Caco-2 (cell line): ENCODE data around the gene APOA5. TPM values are rescaled to one million over a fixed set of nuclear protein-coding genes. Genes with fewer than 3 reads are reported as not detected.

Experiments
- BruUV-seq: library from RNA; stranded (reverse); fragments of 400-500 nt; replicated peaks from 2 replicates; lab custom pipeline; 2021; lab: Mats Ljungman, UMichigan
- CTCF ChIA-PET: fragments of 300-600 bp; sonication (Branson Sonifier 250); formaldehyde crosslinking; loops from one replicate; lab custom pipeline; 2022; ENCODE audit warnings: antibody characterized with exemption; lab: Charles Lee
- POLR2A ChIA-PET: fragments of 300-600 bp; sonication (Branson Sonifier 250); formaldehyde crosslinking; loops from one replicate; lab custom pipeline; 2022; ENCODE audit warnings: antibody characterized with exemption; lab: Charles Lee
- DNase-seq, 2 experiments: peaks; one replicate each; pipeline versions ENCODE4 v3.0.0 to v3.0.0-alpha.2; 2020 to 2022
- H3K27me3 ChIP-seq: replicated peaks from 2 replicates; pipeline ENCODE4 v1.6.0; 2011; ENCODE audit warnings: low read length; ENCODE audit not compliant: control insufficient read depth, insufficient read depth
- H3K36me3 ChIP-seq: 2 replicates; pipeline ENCODE4 v1.5.1; 2011; ENCODE audit warnings: low read length; ENCODE audit not compliant: control insufficient read depth, insufficient read depth
- H3K4me1 ChIP-seq: fragments of 250-450 bp; sonication (Bioruptor Pico); 2 replicates; pipeline ENCODE4 v1.5.1; 2020; ENCODE audit warnings: mild to moderate bottlenecking
- H3K4me3 ChIP-seq: 2 replicates; pipeline ENCODE4 v1.5.1; 2011; ENCODE audit warnings: low read depth, mild to moderate bottlenecking, control low read depth, low read length
- H3K9me3 ChIP-seq: fragments of 250-450 bp; sonication (Bioruptor Pico); 2 replicates; pipeline ENCODE4 v1.5.1; 2020; ENCODE audit warnings: mild to moderate bottlenecking, moderate library complexity
- H3K27ac Mint-ChIP-seq: one replicate; pipeline ENCODE4 v1.8.0; 2022; ENCODE audit warnings: mixed read lengths; ENCODE audit not compliant: unreplicated experiment
- H3K27me3 Mint-ChIP-seq: one replicate; pipeline ENCODE4 v1.8.0; 2022; ENCODE audit warnings: mixed read lengths; ENCODE audit not compliant: insufficient read depth, unreplicated experiment
- H3K36me3 Mint-ChIP-seq: one replicate; pipeline ENCODE4 v1.8.0; 2022; ENCODE audit warnings: mild to moderate bottlenecking, mixed read lengths; ENCODE audit not compliant: insufficient read depth, unreplicated experiment
- H3K4me1 Mint-ChIP-seq: one replicate; pipeline ENCODE4 v1.8.0; 2022; ENCODE audit warnings: low read depth, mixed read lengths; ENCODE audit not compliant: unreplicated experiment
- H3K4me3 Mint-ChIP-seq: one replicate; pipeline ENCODE4 v1.8.0; 2022; ENCODE audit warnings: mild to moderate bottlenecking, moderate library complexity, mixed read lengths; ENCODE audit not compliant: unreplicated experiment
- H3K9me3 Mint-ChIP-seq: one replicate; pipeline ENCODE4 v1.8.0; 2022; ENCODE audit warnings: mixed read lengths; ENCODE audit not compliant: unreplicated experiment
- intact Hi-C: fragments of 100-400 bp; cut with micrococcal nuclease; formaldehyde crosslinking; loops from one replicate; pipeline ENCODE4 v1.10.0; 2022; ENCODE audit not compliant: unreplicated experiment
- total RNA-seq: library from RNA; stranded (reverse); gene quantifications from 2 replicates; pipeline ENCODE4 v1.2.3, GENCODE V29; 2022
- TF ChIP-seq, protein P1 (sequence below), 2 experiments: fragments of 200-600 bp in 1 of 2; IDR thresholded peaks; 1 replicate in 1 of 2; 2 replicates in 1 of 2; pipeline versions ENCODE4 v1.5.1 to v1.8.0; 2011 to 2022; ENCODE audit warnings: antibody characterized with exemption in 1 of 2, control low read depth in 1 of 2, inconsistent platforms in 1 of 2, low read depth in 1 of 2, low read length in 1 of 2, mild to moderate bottlenecking in 1 of 2, moderate library complexity in 1 of 2; ENCODE audit not compliant: insufficient read depth in 1 of 2, severe bottlenecking in 1 of 2, unreplicated experiment in 1 of 2

The APOA5 gene
- total RNA-seq, 1 experiment from 2014 or later = 2.5 TPM

DNA sequence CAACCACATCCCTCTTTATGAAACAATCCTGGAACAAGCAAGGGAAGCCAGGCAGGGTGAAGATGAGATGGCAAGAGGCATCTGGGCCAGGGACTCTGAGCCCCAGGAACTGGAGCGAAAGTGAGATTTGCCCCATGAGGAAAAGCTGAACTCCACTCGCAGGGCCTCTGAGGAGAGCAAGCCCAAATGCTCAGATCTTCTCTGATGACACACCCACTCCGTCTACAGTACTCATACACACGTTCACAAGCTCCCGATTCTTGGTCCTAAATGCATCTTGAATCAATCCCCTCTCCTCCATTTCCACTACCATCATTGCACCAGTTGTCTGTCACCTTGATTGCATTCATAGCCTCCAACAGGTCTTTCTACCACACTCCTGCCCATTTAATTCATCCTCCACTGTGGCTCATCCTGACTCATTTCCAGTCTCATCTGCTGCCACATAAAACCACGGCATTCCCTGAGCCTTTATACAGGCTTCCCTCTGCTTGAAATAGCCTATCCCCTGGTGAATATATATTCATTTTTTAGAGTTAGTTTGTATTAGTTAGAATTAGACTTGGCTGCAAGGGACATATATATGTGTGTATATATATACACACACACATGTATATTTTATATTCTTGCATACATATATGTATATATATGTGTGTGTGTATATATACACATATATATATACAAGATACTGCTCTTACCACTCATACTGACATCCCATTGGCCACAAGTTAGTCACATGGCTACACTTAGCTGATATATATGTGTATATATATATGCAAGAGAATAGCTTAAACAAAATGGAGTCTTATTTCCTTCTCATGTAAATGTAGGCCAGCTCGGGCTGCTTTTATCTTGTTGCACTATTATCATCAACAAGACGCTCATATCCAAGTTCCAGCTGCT is 1.4 kb upstream of the APOA5 start:
- DNase-seq = no peak
- TF ChIP-seq, protein P1, sequence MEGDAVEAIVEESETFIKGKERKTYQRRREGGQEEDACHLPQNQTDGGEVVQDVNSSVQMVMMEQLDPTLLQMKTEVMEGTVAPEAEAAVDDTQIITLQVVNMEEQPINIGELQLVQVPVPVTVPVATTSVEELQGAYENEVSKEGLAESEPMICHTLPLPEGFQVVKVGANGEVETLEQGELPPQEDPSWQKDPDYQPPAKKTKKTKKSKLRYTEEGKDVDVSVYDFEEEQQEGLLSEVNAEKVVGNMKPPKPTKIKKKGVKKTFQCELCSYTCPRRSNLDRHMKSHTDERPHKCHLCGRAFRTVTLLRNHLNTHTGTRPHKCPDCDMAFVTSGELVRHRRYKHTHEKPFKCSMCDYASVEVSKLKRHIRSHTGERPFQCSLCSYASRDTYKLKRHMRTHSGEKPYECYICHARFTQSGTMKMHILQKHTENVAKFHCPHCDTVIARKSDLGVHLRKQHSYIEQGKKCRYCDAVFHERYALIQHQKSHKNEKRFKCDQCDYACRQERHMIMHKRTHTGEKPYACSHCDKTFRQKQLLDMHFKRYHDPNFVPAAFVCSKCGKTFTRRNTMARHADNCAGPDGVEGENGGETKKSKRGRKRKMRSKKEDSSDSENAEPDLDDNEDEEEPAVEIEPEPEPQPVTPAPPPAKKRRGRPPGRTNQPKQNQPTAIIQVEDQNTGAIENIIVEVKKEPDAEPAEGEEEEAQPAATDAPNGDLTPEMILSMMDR (IDR thresholded peaks at IDR 0.05; ENCODE audit: insufficient read depth in 1 of 2, low read depth in 1 of 2, low read length in 1 of 2, severe bottlenecking in 1 of 2, unreplicated experiment in 1 of 2) = no peak
- H3K27me3 ChIP-seq = no peaks in the 10 kb centered on the region
- Mint-ChIP-seq H3K27me3 (no peaks in the 10 kb centered on the region), H3K9me3 (peaks cover 14% of the 10 kb centered on the region), H3K4me1 (peaks cover 33% of the 10 kb centered on the region), H3K36me3 (peaks cover 2% of the 10 kb centered on the region), H3K4me3 (peak overlapping the region; percentile 1), H3K27ac (peak overlapping the region; percentile 26)
- BruUV-seq = no TSS peak
- ChIA-PET CTCF (interaction anchor here (0.7 to 5.5 kb wide), 10 partner anchors 15 to 313 kb away, joined by 3 to 52 read pairs (median 4); partner anchors contain the start of genes APOA1, APOC3 and SIK3), POLR2A (interaction anchor here (0.5 to 0.9 kb wide), 2 partner anchors 21 to 579 kb away, joined by 3 read pairs; no protein-coding TSS in a partner anchor)
- peaks cover 53% of the 10 kb centered on the region for H3K4me1 ChIP-seq
- no peak overlapping the region for H3K4me3 ChIP-seq
- intact Hi-C loops = loop anchor here (1.0 kb wide), 1 partner anchor 15 kb away; no protein-coding TSS in a partner anchor
- H3K36me3 ChIP-seq = no peaks in the 10 kb centered on the region
- peaks cover 7% of the 10 kb centered on the region for H3K9me3 ChIP-seq

DNA sequence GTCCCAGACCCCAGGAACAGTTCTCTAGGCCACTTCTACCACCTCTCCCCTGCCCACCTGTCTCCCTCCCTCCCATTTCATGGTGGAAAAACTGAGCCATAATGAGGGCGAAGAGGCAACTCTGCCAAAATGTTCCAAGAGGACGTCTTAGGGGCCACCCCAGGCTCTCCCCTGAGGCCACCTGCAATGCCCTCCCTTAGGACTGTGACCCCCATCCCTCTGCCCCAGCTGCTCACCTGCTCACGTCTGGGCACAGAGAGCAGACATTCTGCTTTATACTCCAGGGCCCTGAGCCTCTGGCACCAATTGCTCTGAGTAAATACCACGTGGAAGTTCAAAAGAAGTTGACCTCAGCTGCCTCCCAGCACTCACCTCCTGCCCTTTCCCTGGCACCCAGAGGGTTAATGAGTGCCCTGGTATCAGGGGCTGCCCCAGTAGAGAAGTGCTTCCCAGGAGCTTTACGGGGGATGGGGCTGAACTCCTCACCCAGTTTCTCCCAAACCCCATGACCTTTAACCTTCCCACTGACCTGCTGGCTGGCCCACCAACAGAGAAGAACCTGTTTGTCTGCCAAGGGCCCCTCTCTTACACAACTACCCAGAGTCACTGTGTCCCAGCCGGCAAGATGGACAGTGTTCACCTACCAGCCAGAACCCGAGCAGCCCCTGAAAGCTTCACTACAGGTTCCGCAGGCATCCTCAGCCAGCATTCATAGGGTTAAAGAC is 627 bp upstream of the APOA5 start:
- Mint-ChIP-seq H3K36me3 (peaks cover 8% of the 10 kb centered on the region), H3K27ac (peak overlapping the region; percentile 26), H3K4me1 (peaks cover 35% of the 10 kb centered on the region), H3K9me3 (peaks cover 14% of the 10 kb centered on the region), H3K27me3 (no peaks in the 10 kb centered on the region), H3K4me3 (no peak overlapping the region)
- ChIA-PET POLR2A (no interaction called here), CTCF (interaction anchor here (0.8 to 5.5 kb wide), 8 partner anchors 16 to 314 kb away, joined by 3 to 52 read pairs (median 6); partner anchors contain the start of genes APOA1, APOC3 and SIK3)
- Histone ChIP-seq H3K4me1 (peaks cover 48% of the 10 kb centered on the region), H3K27me3 (no peaks in the 10 kb centered on the region), H3K4me3 (no peak overlapping the region), H3K36me3 (no peaks in the 10 kb centered on the region), H3K9me3 (peaks cover 7% of the 10 kb centered on the region)
- no TSS peak for BruUV-seq
- peak; percentile 68 to 69 for DNase-seq
- TF ChIP-seq, protein P1 (IDR thresholded peaks at IDR 0.05; ENCODE audit: insufficient read depth in 1 of 2, low read depth in 1 of 2, low read length in 1 of 2, severe bottlenecking in 1 of 2, unreplicated experiment in 1 of 2) = no peak
- intact Hi-C loops = loop anchor here (1.0 kb wide), 1 partner anchor 16 kb away; no protein-coding TSS in a partner anchor
